Measurements from ENCODE around the gene GAREM1.
A peak's percentile ranks its signal among the peaks of the same experiment; 100 is the strongest.
"Not testable (repeated sequence)": the region's sequence is repeated elsewhere in the genome, so short reads cannot be mapped to it uniquely, and the experiment has no call there.

Gene GAREM1

DNA sequence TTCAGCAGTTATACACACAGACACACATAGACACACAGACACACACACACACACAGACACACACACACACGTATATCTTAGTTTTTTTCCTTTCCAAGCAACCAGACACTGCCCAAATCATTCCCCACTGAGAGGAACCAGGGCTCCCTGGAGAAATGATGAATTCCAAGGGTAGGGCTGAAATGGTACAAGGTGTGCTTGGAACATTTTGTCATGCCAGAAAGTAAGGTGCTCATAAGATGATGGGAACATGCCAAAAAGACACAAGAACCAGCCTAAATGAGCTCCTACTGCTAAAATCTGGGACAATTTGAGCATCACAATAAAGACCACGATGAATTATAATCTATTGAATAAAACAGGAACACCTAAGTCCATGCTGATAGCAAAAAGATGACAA, 177.6 kb downstream of the GAREM1 start:
- no peaks in the 10 kb centered on the region for H3K36me3 ChIP-seq
- intact Hi-C loops (cut with DNase I; ENCODE audit: low total_unique reads) = no loop called here
- H3K4me3 ChIP-seq = no peak overlapping the region
- TF ChIP-seq CTCF (IDR thresholded peaks at IDR 0.05) = no peak
- H3K4me1 ChIP-seq = peaks cover 0 to 7% (median 0%) of the 10 kb centered on the region in 4 donors
- no peak overlapping the region for H3K27ac ChIP-seq
- no peaks in the 10 kb centered on the region for H3K9me3 ChIP-seq
- no peaks in the 10 kb centered on the region for H3K27me3 ChIP-seq
- no peak for DNase-seq

DNA sequence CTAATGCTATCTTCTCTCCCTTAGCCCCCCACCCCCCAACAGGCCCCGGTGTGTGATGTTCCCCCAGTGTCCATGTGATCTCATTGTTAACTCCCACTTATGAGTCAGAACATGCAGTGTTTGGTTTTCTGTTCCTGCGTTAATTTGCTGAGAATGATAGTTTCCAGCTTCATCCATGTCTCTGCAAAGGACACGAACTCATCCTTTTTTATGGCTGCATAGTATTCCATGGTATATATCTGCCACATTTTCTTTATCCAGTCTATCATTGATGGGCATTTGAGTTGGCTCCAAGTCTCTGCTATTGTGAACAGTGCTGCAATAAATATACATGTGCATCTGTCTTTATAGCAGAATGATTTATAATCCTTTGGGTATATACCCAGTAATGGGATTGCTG, 179.1 kb downstream of the GAREM1 start:
- H3K36me3 ChIP-seq; H3K27me3 ChIP-seq; H3K27ac ChIP-seq; H3K9me3 ChIP-seq; intact Hi-C loops (cut with DNase I; ENCODE audit: low total_unique reads); H3K4me3 ChIP-seq; DNase-seq: not testable (repeated sequence)
- H3K4me1 ChIP-seq = peaks cover 0 to 22% (median 0%) of the 10 kb centered on the region in 4 donors

DNA sequence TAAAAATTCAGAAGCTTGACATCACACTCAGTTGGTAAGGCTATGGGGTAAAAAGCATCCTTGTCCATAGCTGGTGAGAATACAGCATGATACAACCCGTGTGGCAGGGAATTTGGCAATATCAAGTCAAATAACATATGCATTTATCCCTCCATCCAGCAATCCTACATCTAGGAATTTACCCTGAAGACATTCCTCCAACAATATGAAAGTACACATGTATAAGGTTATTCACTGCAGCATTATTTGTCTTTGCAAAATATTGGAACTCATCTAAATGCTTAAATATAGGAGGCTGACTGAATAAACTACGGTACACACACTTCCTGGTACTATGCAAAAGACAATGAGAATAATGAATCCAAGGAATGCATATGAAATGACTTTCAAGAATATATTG, 179.9 kb downstream of the GAREM1 start:
- no peak for TF ChIP-seq CTCF (IDR thresholded peaks at IDR 0.05)
- no peak for DNase-seq
- Histone ChIP-seq H3K4me1 (peaks cover 0 to 30% (median 5%) of the 10 kb centered on the region in 4 donors), H3K9me3 (no peaks in the 10 kb centered on the region), H3K27ac (no peak overlapping the region), H3K27me3 (no peaks in the 10 kb centered on the region), H3K4me3 (no peak overlapping the region), H3K36me3 (peaks cover 0 to 10% (median 0%) of the 10 kb centered on the region in 3 donors)
- intact Hi-C loops (cut with DNase I; ENCODE audit: low total_unique reads) = no loop called here

DNA sequence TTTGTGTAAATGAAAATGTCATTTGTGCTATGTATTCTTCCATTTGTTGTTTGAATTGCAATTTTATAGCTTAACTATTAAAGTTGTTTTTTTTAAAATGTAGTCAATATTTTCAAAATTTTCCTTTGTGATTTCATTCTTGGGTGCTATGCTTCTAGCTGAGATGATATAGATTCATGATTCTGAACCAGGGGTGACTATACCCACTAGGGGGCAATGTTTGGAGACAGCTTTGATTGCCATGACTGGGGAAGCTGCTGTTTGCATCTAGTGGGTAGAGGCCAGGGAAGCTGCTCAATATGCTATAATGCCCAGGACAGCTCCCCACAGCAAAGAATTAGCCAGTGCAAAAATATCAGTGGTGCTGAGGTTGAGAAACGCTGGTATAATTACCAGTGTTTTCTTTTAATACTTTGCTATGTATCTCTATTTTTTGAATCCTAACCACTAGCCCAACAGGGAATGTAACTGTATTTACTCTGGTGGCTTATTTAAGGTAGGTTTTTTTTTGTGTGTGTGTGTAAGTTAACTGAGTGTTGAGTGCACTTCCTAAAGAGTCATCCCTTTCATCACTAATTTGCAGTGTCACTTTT, 181.1 kb downstream of the GAREM1 start:
- intact Hi-C loops (cut with DNase I; ENCODE audit: low total_unique reads) = no loop called here
- DNase-seq = peak in 1 of 2 donors; percentile 42
- peaks cover 0 to 42% (median 15%) of the 10 kb centered on the region in 4 donors for H3K4me1 ChIP-seq
- no peaks in the 10 kb centered on the region for H3K9me3 ChIP-seq
- H3K36me3 ChIP-seq = peaks cover 0 to 10% (median 0%) of the 10 kb centered on the region in 3 donors
- no peaks in the 10 kb centered on the region for H3K27me3 ChIP-seq
- no peak overlapping the region for H3K27ac ChIP-seq
- peak; percentile 41 to 50 for TF ChIP-seq CTCF (IDR thresholded peaks at IDR 0.05)
- no peak overlapping the region for H3K4me3 ChIP-seq

GRCh38 chr18:32287873-32288272, 182.8 kb downstream of the GAREM1 start:
- H3K4me1 ChIP-seq = peaks cover 0 to 54% (median 28%) of the 10 kb centered on the region in 4 donors
- intact Hi-C loops (cut with DNase I; ENCODE audit: low total_unique reads) = no loop called here
- peak overlapping the region; percentile 88 to 89 for H3K27ac ChIP-seq
- no peak for DNase-seq
- H3K4me3 ChIP-seq = no peak overlapping the region
- no peaks in the 10 kb centered on the region for H3K27me3 ChIP-seq
- no peak for TF ChIP-seq CTCF (IDR thresholded peaks at IDR 0.05)
- H3K9me3 ChIP-seq = no peaks in the 10 kb centered on the region
- H3K36me3 ChIP-seq = peaks cover 0 to 10% (median 0%) of the 10 kb centered on the region in 3 donors

DNA sequence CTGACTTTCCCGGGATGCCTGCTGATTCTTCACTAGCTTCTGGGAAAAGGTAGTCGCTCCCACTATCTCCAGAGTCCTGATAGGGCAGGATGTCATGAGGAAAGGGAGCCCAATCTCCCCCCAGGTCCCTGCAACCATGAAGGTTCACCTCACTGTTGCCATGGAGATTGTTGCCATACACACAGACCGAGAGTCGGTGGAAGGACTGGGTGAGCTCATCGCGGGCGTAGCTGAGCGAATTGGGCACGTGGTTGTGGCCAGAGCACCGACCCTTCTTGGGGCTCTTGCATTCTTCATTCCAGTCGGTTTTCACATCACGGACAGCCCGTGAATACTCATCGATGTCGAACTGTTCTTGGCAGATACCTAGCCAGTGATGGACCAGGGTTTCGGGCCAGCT, 183.4 kb downstream of the GAREM1 start:
- DNase-seq = peak; percentile 65 to 86
- H3K4me1 ChIP-seq = peaks cover 0 to 58% (median 34%) of the 10 kb centered on the region in 4 donors
- peak overlapping the region; percentile 88 to 89 for H3K27ac ChIP-seq
- no peak for TF ChIP-seq CTCF (IDR thresholded peaks at IDR 0.05)
- peaks cover 0 to 10% (median 0%) of the 10 kb centered on the region in 3 donors for H3K36me3 ChIP-seq
- H3K9me3 ChIP-seq = no peaks in the 10 kb centered on the region
- intact Hi-C loops (cut with DNase I; ENCODE audit: low total_unique reads) = no loop called here
- no peaks in the 10 kb centered on the region for H3K27me3 ChIP-seq
- H3K4me3 ChIP-seq = peak overlapping the region; percentile 43 to 45

Data from tibial artery (tissue), 4 donors.